Measurements from ENCODE around the gene TMEM82. TPM values are rescaled to one million over a fixed set of nuclear protein-coding genes. Genes with fewer than 3 reads are reported as not detected.
A peak's percentile ranks its signal among the peaks of the same experiment; 100 is the strongest.

The TMEM82 gene
- polyA plus RNA-seq, 4 donors = 25.3 to 61.3 (median 36.5) TPM

- no peak overlapping the region for H3K4me3 ChIP-seq (ENCODE audit: low read depth in 1 of 3, low read length in 3 of 3)
- DNase-seq = no peak
- FAIRE-seq = no peak
- H3K9me3 ChIP-seq (ENCODE audit: control insufficient read depth in 2 of 2, insufficient read depth in 1 of 2, low read depth in 1 of 2, low read length in 1 of 2) = no peaks in the 10 kb centered on the region
- 76 to 82% (median 80%) methylated on average over 4 of the region's 4 CpGs for WGBS, 3 donors
- H3K36me3 ChIP-seq (ENCODE audit: control insufficient read depth in 3 of 3, insufficient read depth in 2 of 3, low read depth in 1 of 3, low read length in 3 of 3) = peaks cover 2 to 24% (median 4%) of the 10 kb centered on the region in 3 donors
- H3K4me1 ChIP-seq (ENCODE audit: control insufficient read depth in 3 of 3, insufficient read depth in 2 of 3, low read depth in 1 of 3, low read length in 2 of 3) = no peaks in the 10 kb centered on the region
- H3K27ac ChIP-seq (ENCODE audit: low read depth in 1 of 3, low read length in 2 of 3) = no peak overlapping the region
- no peaks in the 10 kb centered on the region for H3K27me3 ChIP-seq (ENCODE audit: control insufficient read depth in 3 of 3, insufficient read depth in 3 of 3, low read length in 3 of 3)
Measured at GRCh38 chr1:15712168-15712567, 30.1 kb upstream of the TMEM82 start.

- Histone ChIP-seq H3K4me1 (ENCODE audit: control insufficient read depth in 3 of 3, insufficient read depth in 2 of 3, low read depth in 1 of 3, low read length in 2 of 3) (peaks cover 0 to 6% (median 0%) of the 10 kb centered on the region in 3 donors), H3K4me3 (ENCODE audit: low read depth in 1 of 3, low read length in 3 of 3) (no peak overlapping the region), H3K27ac (ENCODE audit: low read depth in 1 of 3, low read length in 2 of 3) (no peak overlapping the region), H3K27me3 (ENCODE audit: control insufficient read depth in 3 of 3, insufficient read depth in 3 of 3, low read length in 3 of 3) (no peaks in the 10 kb centered on the region), H3K9me3 (ENCODE audit: control insufficient read depth in 2 of 2, insufficient read depth in 1 of 2, low read depth in 1 of 2, low read length in 1 of 2) (no peaks in the 10 kb centered on the region), H3K36me3 (ENCODE audit: control insufficient read depth in 3 of 3, insufficient read depth in 2 of 3, low read depth in 1 of 3, low read length in 3 of 3) (peaks cover 11 to 42% (median 11%) of the 10 kb centered on the region in 3 donors)
- FAIRE-seq (no peak), DNase-seq (no peak)
- WGBS, 3 donors = 70 to 85% (median 76%) methylated on average over 4 of the region's 4 CpGs
Measured at GRCh38 chr1:15714406-15715136, 27.7 kb upstream of the TMEM82 start.

GRCh38 chr1:15717418-15718125 is 24.7 kb upstream of the TMEM82 start:
- H3K27ac ChIP-seq (ENCODE audit: low read depth in 1 of 3, low read length in 2 of 3) = peak overlapping the region in 1 of 3 donors; percentile 35
- H3K27me3 ChIP-seq (ENCODE audit: control insufficient read depth in 3 of 3, insufficient read depth in 3 of 3, low read length in 3 of 3) = no peaks in the 10 kb centered on the region
- H3K36me3 ChIP-seq (ENCODE audit: control insufficient read depth in 3 of 3, insufficient read depth in 2 of 3, low read depth in 1 of 3, low read length in 3 of 3) = peaks cover 13 to 70% (median 19%) of the 10 kb centered on the region in 3 donors
- WGBS, 3 donors = 85 to 93% (median 93%) methylated on average over 11 of the region's 11 CpGs
- FAIRE-seq (no peak), DNase-seq (no peak)
- peaks cover 0 to 6% (median 0%) of the 10 kb centered on the region in 3 donors for H3K4me1 ChIP-seq (ENCODE audit: control insufficient read depth in 3 of 3, insufficient read depth in 2 of 3, low read depth in 1 of 3, low read length in 2 of 3)
- H3K4me3 ChIP-seq (ENCODE audit: low read depth in 1 of 3, low read length in 3 of 3) = no peak overlapping the region
- H3K9me3 ChIP-seq (ENCODE audit: control insufficient read depth in 2 of 2, insufficient read depth in 1 of 2, low read depth in 1 of 2, low read length in 1 of 2) = no peaks in the 10 kb centered on the region

GRCh38 chr1:15718199-15718601 is 24.1 kb upstream of the TMEM82 start:
- WGBS, 3 donors = 89 to 92% (median 90%) methylated on average over 8 of the region's 8 CpGs
- H3K4me1 ChIP-seq (ENCODE audit: control insufficient read depth in 3 of 3, insufficient read depth in 2 of 3, low read depth in 1 of 3, low read length in 2 of 3) = peaks cover 0 to 6% (median 0%) of the 10 kb centered on the region in 3 donors
- no peaks in the 10 kb centered on the region for H3K9me3 ChIP-seq (ENCODE audit: control insufficient read depth in 2 of 2, insufficient read depth in 1 of 2, low read depth in 1 of 2, low read length in 1 of 2)
- H3K27me3 ChIP-seq (ENCODE audit: control insufficient read depth in 3 of 3, insufficient read depth in 3 of 3, low read length in 3 of 3) = no peaks in the 10 kb centered on the region
- no peak overlapping the region for H3K27ac ChIP-seq (ENCODE audit: low read depth in 1 of 3, low read length in 2 of 3)
- FAIRE-seq = no peak
- H3K36me3 ChIP-seq (ENCODE audit: control insufficient read depth in 3 of 3, insufficient read depth in 2 of 3, low read depth in 1 of 3, low read length in 3 of 3) = peaks cover 13 to 76% (median 19%) of the 10 kb centered on the region in 3 donors
- DNase-seq = no peak
- no peak overlapping the region for H3K4me3 ChIP-seq (ENCODE audit: low read depth in 1 of 3, low read length in 3 of 3)

GRCh38 chr1:15719381-15720120 is 22.7 kb upstream of the TMEM82 start:
- H3K9me3 ChIP-seq (ENCODE audit: control insufficient read depth in 2 of 2, insufficient read depth in 1 of 2, low read depth in 1 of 2, low read length in 1 of 2) = no peaks in the 10 kb centered on the region
- no peak overlapping the region for H3K4me3 ChIP-seq (ENCODE audit: low read depth in 1 of 3, low read length in 3 of 3)
- H3K4me1 ChIP-seq (ENCODE audit: control insufficient read depth in 3 of 3, insufficient read depth in 2 of 3, low read depth in 1 of 3, low read length in 2 of 3) = peaks cover 0 to 6% (median 0%) of the 10 kb centered on the region in 3 donors
- H3K27ac ChIP-seq (ENCODE audit: low read depth in 1 of 3, low read length in 2 of 3) = no peak overlapping the region
- no peaks in the 10 kb centered on the region for H3K27me3 ChIP-seq (ENCODE audit: control insufficient read depth in 3 of 3, insufficient read depth in 3 of 3, low read length in 3 of 3)
- WGBS, 3 donors = 93 to 97% (median 95%) methylated on average over 12 of the region's 12 CpGs
- peaks cover 13 to 85% (median 20%) of the 10 kb centered on the region in 3 donors for H3K36me3 ChIP-seq (ENCODE audit: control insufficient read depth in 3 of 3, insufficient read depth in 2 of 3, low read depth in 1 of 3, low read length in 3 of 3)
- no peak for FAIRE-seq
- DNase-seq = no peak

GRCh38 chr1:15720861-15721260 is 21.4 kb upstream of the TMEM82 start:
- Histone ChIP-seq H3K9me3 (ENCODE audit: control insufficient read depth in 2 of 2, insufficient read depth in 1 of 2, low read depth in 1 of 2, low read length in 1 of 2) (no peaks in the 10 kb centered on the region), H3K27me3 (ENCODE audit: control insufficient read depth in 3 of 3, insufficient read depth in 3 of 3, low read length in 3 of 3) (no peaks in the 10 kb centered on the region), H3K4me1 (ENCODE audit: control insufficient read depth in 3 of 3, insufficient read depth in 2 of 3, low read depth in 1 of 3, low read length in 2 of 3) (peaks cover 0 to 6% (median 0%) of the 10 kb centered on the region in 3 donors), H3K36me3 (ENCODE audit: control insufficient read depth in 3 of 3, insufficient read depth in 2 of 3, low read depth in 1 of 3, low read length in 3 of 3) (peaks cover 13 to 92% (median 20%) of the 10 kb centered on the region in 3 donors), H3K27ac (ENCODE audit: low read depth in 1 of 3, low read length in 2 of 3) (no peak overlapping the region), H3K4me3 (ENCODE audit: low read depth in 1 of 3, low read length in 3 of 3) (no peak overlapping the region)
- DNase-seq (no peak), FAIRE-seq (no peak)
- WGBS, 3 donors = 94 to 100% (median 97%) methylated on average over 3 of the region's 3 CpGs

- Histone ChIP-seq H3K36me3 (ENCODE audit: control insufficient read depth in 3 of 3, insufficient read depth in 2 of 3, low read depth in 1 of 3, low read length in 3 of 3) (peaks cover 14 to 93% (median 23%) of the 10 kb centered on the region in 3 donors), H3K4me3 (ENCODE audit: low read depth in 1 of 3, low read length in 3 of 3) (no peak overlapping the region), H3K27ac (ENCODE audit: low read depth in 1 of 3, low read length in 2 of 3) (no peak overlapping the region), H3K27me3 (ENCODE audit: control insufficient read depth in 3 of 3, insufficient read depth in 3 of 3, low read length in 3 of 3) (no peaks in the 10 kb centered on the region), H3K4me1 (ENCODE audit: control insufficient read depth in 3 of 3, insufficient read depth in 2 of 3, low read depth in 1 of 3, low read length in 2 of 3) (peaks cover 0 to 6% (median 0%) of the 10 kb centered on the region in 3 donors), H3K9me3 (ENCODE audit: control insufficient read depth in 2 of 2, insufficient read depth in 1 of 2, low read depth in 1 of 2, low read length in 1 of 2) (no peaks in the 10 kb centered on the region)
- DNase-seq = no peak
- WGBS, 3 donors = 77 to 89% (median 84%) methylated on average over 4 of the region's 4 CpGs
- FAIRE-seq = no peak
Measured at GRCh38 chr1:15722411-15722810, 19.9 kb upstream of the TMEM82 start.

- H3K9me3 ChIP-seq (ENCODE audit: control insufficient read depth in 2 of 2, insufficient read depth in 1 of 2, low read depth in 1 of 2, low read length in 1 of 2) = no peaks in the 10 kb centered on the region
- DNase-seq (no peak), FAIRE-seq (no peak)
- H3K27ac ChIP-seq (ENCODE audit: low read depth in 1 of 3, low read length in 2 of 3) = no peak overlapping the region
- H3K27me3 ChIP-seq (ENCODE audit: control insufficient read depth in 3 of 3, insufficient read depth in 3 of 3, low read length in 3 of 3) = no peaks in the 10 kb centered on the region
- no peak overlapping the region for H3K4me3 ChIP-seq (ENCODE audit: low read depth in 1 of 3, low read length in 3 of 3)
- peaks cover 12 to 93% (median 21%) of the 10 kb centered on the region in 3 donors for H3K36me3 ChIP-seq (ENCODE audit: control insufficient read depth in 3 of 3, insufficient read depth in 2 of 3, low read depth in 1 of 3, low read length in 3 of 3)
- WGBS, 3 donors = 90 to 92% (median 92%) methylated on average over 13 of the region's 13 CpGs
- H3K4me1 ChIP-seq (ENCODE audit: control insufficient read depth in 3 of 3, insufficient read depth in 2 of 3, low read depth in 1 of 3, low read length in 2 of 3) = peaks cover 0 to 2% (median 0%) of the 10 kb centered on the region in 3 donors
Measured at GRCh38 chr1:15722836-15723532, 19.3 kb upstream of the TMEM82 start.
